EL (cell line): ENCODE results near the gene TERB2.
"Not testable (repeated sequence)": the region's sequence is repeated elsewhere in the genome, so short reads cannot be mapped to it uniquely, and the experiment has no call there.

Experiments
- DNase-seq: peaks from one replicate; pipeline ENCODE4 v3.0.0-alpha.2; 2016

The TERB2 gene

GRCh38 chr15:44956388-44956787 lies at the start of gene TERB2:
TERB2 (plus strand) TSS chr15:44956687; CDS start chr15:44956719, 32 bp downstream.
- no peak for DNase-seq

- DNase-seq, result no peak
These were observed 47.1 kb upstream of the TERB2 start for GRCh38 chr15:44909423-44909822.

- DNase-seq, result no peak
These were observed 45.4 kb upstream of the TERB2 start for GRCh38 chr15:44910981-44911625.

GRCh38 chr15:44912186-44912585 lies 44.3 kb upstream of the TERB2 start:
- not testable (repeated sequence) for DNase-seq

- DNase-seq, result not testable (repeated sequence)
These were observed 43.5 kb upstream of the TERB2 start for GRCh38 chr15:44912974-44913448.

- no peak for DNase-seq
These were observed 38.4 kb upstream of the TERB2 start for GRCh38 chr15:44918136-44918535.

- not testable (repeated sequence) for DNase-seq
These were observed 27.8 kb upstream of the TERB2 start for GRCh38 chr15:44928658-44929057.

- DNase-seq, result not testable (repeated sequence)
These were observed 26.2 kb upstream of the TERB2 start for GRCh38 chr15:44930283-44930682.

GRCh38 chr15:44958302-44958701 lies 1.8 kb downstream of the TERB2 start:
- not testable (repeated sequence) for DNase-seq

- DNase-seq, result no peak
These were observed 12.0 kb downstream of the TERB2 start for GRCh38 chr15:44968475-44968874.

GRCh38 chr15:44971036-44971435 lies 14.5 kb downstream of the TERB2 start:
- DNase-seq, result no peak

- DNase-seq, result not testable (repeated sequence)
These were observed 19.7 kb downstream of the TERB2 start for GRCh38 chr15:44976183-44976582.

GRCh38 chr15:44977781-44978180 lies 21.3 kb downstream of the TERB2 start:
- DNase-seq, result not testable (repeated sequence)

GRCh38 chr15:44979617-44980339 lies 23.3 kb downstream of the TERB2 start:
- DNase-seq, result not testable (repeated sequence)

GRCh38 chr15:44984144-44984543 lies 27.7 kb downstream of the TERB2 start:
- DNase-seq, result not testable (repeated sequence)

GRCh38 chr15:44986346-44987055 lies 30.0 kb downstream of the TERB2 start:
- DNase-seq, result not testable (repeated sequence)

GRCh38 chr15:44987711-44988110 lies 31.2 kb downstream of the TERB2 start:
- DNase-seq, result not testable (repeated sequence)

- DNase-seq, result not testable (repeated sequence)
These were observed 31.8 kb downstream of the TERB2 start for GRCh38 chr15:44988184-44988869.

- DNase-seq, result not testable (repeated sequence)
These were observed 32.4 kb downstream of the TERB2 start for GRCh38 chr15:44988870-44989219.

- not testable (repeated sequence) for DNase-seq
These were observed 41.1 kb downstream of the TERB2 start for GRCh38 chr15:44997632-44998031.

- no peak for DNase-seq
These were observed 42.6 kb downstream of the TERB2 start for GRCh38 chr15:44999105-44999504.

GRCh38 chr15:45001180-45001579 lies 44.7 kb downstream of the TERB2 start:
- not testable (repeated sequence) for DNase-seq
